ENCODE data around the gene GIPC3. TPM values are rescaled to one million over a fixed set of nuclear protein-coding genes. Genes with fewer than 3 reads are reported as not detected.

The GIPC3 gene
- polyA plus RNA-seq, 2 of the 4 experiments (the other 2 are of a cell fraction): 0.05 to 0.12 TPM

DNA sequence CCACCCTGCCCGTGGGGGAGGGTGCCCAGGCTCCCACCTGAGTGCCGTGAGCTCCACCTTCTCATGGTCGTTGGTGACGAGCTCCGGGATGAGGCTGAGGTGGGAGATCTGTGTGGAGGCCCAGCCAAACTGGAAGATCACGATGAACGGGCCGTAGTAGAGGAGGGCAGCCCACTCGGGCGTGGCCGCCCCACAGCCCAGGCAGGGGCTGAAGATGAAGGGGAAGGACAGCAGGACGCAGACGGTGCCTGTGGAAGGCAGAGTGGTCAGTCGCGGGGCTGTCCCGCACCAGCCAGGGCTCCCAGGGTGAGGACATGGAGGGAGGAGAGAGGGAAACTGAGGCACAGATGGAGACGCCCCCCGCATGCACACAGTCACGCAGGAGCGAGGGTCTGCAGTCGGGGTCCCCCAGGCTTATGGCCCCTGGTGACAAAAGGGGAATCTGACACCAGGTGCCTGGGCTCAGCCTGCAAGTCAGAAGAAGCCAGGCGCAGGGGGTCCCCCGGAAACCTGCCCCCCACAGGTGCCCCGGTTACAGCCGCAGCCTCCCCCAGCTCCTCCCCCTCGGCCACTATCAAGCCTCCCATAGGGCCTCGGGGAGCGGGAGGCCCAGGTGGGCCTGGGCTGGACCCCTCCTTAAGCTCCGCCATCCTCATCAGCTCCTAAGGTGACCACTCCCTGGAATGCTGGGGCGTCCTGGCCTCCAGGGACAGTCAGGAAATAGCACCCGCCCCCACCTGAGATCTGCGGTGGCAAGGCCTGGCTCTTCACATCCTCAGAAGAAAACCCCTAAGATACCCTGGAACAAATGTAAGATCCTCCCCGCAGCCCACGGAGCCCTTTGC lies 34.1 kb upstream of the GIPC3 start:
- no peak for ATAC-seq
- TF ChIP-seq E2F6 (IDR thresholded peaks at IDR 0.05; ENCODE audit: borderline replicate concordance, low read depth) (no peak), MAZ (IDR thresholded peaks at IDR 0.05; ENCODE audit: borderline replicate concordance, low read depth, low read length) (no peak), ZNF302 (CRISPR knock-in tag; IDR thresholded peaks at IDR 0.05) (no peak), NR3C1 (IDR thresholded peaks at IDR 0.05) (no peak), HOXB13 (CRISPR knock-in tag; IDR thresholded peaks at IDR 0.05; ENCODE audit: low read depth) (no peak), BHLHE40 (IDR thresholded peaks at IDR 0.05; ENCODE audit: low read depth, low read length) (no peak), KDM5A (IDR thresholded peaks at IDR 0.05) (no peak), CBX2 (IDR thresholded peaks at IDR 0.05; ENCODE audit: borderline replicate concordance, low read depth) (no peak)
- TF ChIP-seq, protein P1, sequence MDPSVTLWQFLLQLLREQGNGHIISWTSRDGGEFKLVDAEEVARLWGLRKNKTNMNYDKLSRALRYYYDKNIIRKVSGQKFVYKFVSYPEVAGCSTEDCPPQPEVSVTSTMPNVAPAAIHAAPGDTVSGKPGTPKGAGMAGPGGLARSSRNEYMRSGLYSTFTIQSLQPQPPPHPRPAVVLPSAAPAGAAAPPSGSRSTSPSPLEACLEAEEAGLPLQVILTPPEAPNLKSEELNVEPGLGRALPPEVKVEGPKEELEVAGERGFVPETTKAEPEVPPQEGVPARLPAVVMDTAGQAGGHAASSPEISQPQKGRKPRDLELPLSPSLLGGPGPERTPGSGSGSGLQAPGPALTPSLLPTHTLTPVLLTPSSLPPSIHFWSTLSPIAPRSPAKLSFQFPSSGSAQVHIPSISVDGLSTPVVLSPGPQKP (IDR thresholded peaks at IDR 0.05; ENCODE audit: low read depth, low read length): no peak
- TF ChIP-seq, protein P2, sequence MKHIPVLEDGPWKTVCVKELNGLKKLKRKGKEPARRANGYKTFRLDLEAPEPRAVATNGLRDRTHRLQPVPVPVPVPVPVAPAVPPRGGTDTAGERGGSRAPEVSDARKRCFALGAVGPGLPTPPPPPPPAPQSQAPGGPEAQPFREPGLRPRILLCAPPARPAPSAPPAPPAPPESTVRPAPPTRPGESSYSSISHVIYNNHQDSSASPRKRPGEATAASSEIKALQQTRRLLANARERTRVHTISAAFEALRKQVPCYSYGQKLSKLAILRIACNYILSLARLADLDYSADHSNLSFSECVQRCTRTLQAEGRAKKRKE (CRISPR knock-in tag; IDR thresholded peaks at IDR 0.05; ENCODE audit: low read depth): no peak
- H3K27ac ChIP-seq: no peak overlapping the region
- H3K4me2 ChIP-seq: no peak overlapping the region
- DNase-seq (ENCODE audit: low read depth in 1 of 2, low spot score in 1 of 2): no peak
- H3K9me3 ChIP-seq: no peaks in the 10 kb centered on the region
- 91% methylated on average over 23 of the region's 34 CpGs for WGBS (ENCODE audit: missing lambda C conversion rate)
- H3K4me1 ChIP-seq: peaks cover 12% of the 10 kb centered on the region
- CTCF ChIA-PET: interaction anchor here (0.6 to 1.9 kb wide), 2 partner anchors 24 to 100 kb away, joined by 3 to 11 read pairs; no protein-coding TSS in a partner anchor
- no peak overlapping the region for H3K4me3 ChIP-seq
- no peak for FAIRE-seq
- POLR2A ChIA-PET: no interaction called here

GRCh38 chr19:3551792-3552095 lies 33.5 kb upstream of the GIPC3 start:
- WGBS (ENCODE audit: missing lambda C conversion rate): 87% methylated on average over 9 of the region's 9 CpGs
- H3K4me2 ChIP-seq: no peak overlapping the region
- no peak overlapping the region for H3K4me3 ChIP-seq
- DNase-seq (ENCODE audit: low read depth in 1 of 2, low spot score in 1 of 2) (no peak), FAIRE-seq (no peak), ATAC-seq (no peak)
- peaks cover 16% of the 10 kb centered on the region for H3K4me1 ChIP-seq
- POLR2A ChIA-PET: no interaction called here
- no peak overlapping the region for H3K27ac ChIP-seq
- H3K9me3 ChIP-seq: no peaks in the 10 kb centered on the region
- CTCF ChIA-PET: interaction anchor here (1.9 kb wide), 1 partner anchor 24 kb away, joined by 11 read pairs; no protein-coding TSS in a partner anchor
- no peak for TF ChIP-seq JUNB (IDR thresholded peaks at IDR 0.05)
- no peak for TF ChIP-seq HOXA7 (CRISPR knock-in tag; IDR thresholded peaks at IDR 0.05)
- TF ChIP-seq NFE2L2 (conservative IDR thresholded peaks at IDR 0.05; ENCODE audit: low read length): no peak
- no peak for TF ChIP-seq HES2 (IDR thresholded peaks at IDR 0.05)
- TF ChIP-seq RFX5 (IDR thresholded peaks at IDR 0.05): no peak
- no peak for TF ChIP-seq CEBPB (IDR thresholded peaks at IDR 0.05)
- TF ChIP-seq RAD21 (conservative IDR thresholded peaks at IDR 0.05 in 1 of 2, IDR thresholded peaks at IDR 0.05 in 1 of 2): no peak
- no peak for TF ChIP-seq E2F6 (IDR thresholded peaks at IDR 0.05; ENCODE audit: borderline replicate concordance, low read depth)
- TF ChIP-seq PHF8 (IDR thresholded peaks at IDR 0.05; ENCODE audit: borderline replicate concordance, low read depth): no peak
- no peak for TF ChIP-seq EP300 (IDR thresholded peaks at IDR 0.05)
- TF ChIP-seq HOXB5 (CRISPR knock-in tag; IDR thresholded peaks at IDR 0.05): no peak
- no peak for TF ChIP-seq BHLHE40 (IDR thresholded peaks at IDR 0.05; ENCODE audit: low read depth, low read length)
- TF ChIP-seq MYC (IDR thresholded peaks at IDR 0.05; ENCODE audit: borderline replicate concordance, low read length): no peak
- no peak for TF ChIP-seq CHD2 (IDR thresholded peaks at IDR 0.05; ENCODE audit: low read length, partially characterized antibody)
- TF ChIP-seq HMGXB4 (CRISPR knock-in tag; IDR thresholded peaks at IDR 0.05; ENCODE audit: borderline replicate concordance): no peak
- no peak for TF ChIP-seq SMC3 (IDR thresholded peaks at IDR 0.05)
- TF ChIP-seq JUN (IDR thresholded peaks at IDR 0.05): no peak
- no peak for TF ChIP-seq PBX3 (IDR thresholded peaks at IDR 0.05)
- TF ChIP-seq POLR2AphosphoS2 (conservative IDR thresholded peaks at IDR 0.05; ENCODE audit: low read length): no peak
- no peak for TF ChIP-seq NPAS2 (CRISPR knock-in tag; IDR thresholded peaks at IDR 0.05; ENCODE audit: borderline replicate concordance)
